GM06990 (cell line): ENCODE measurements around the gene TMEM201.

Experiments
- DNase-seq: peaks from one replicate; pipeline ENCODE4 v3.0.0-alpha.2; 2011; ENCODE audit not compliant: insufficient read length; ENCODE audit errors: extremely low read depth
- H3K27me3 ChIP-seq: replicated peaks from 2 replicates; pipeline ENCODE4 v1.6.0; 2011; ENCODE audit warnings: low read length; ENCODE audit not compliant: control insufficient read depth, insufficient read depth
- H3K36me3 ChIP-seq: 2 replicates; pipeline ENCODE4 v1.5.1; 2011; ENCODE audit warnings: low read length; ENCODE audit not compliant: control insufficient read depth, insufficient read depth
- H3K4me3 ChIP-seq: replicated peaks from 2 replicates; pipeline ENCODE4 v1.5.1; 2011; ENCODE audit warnings: low read depth, mild to moderate bottlenecking, control low read depth, low read length
- TF ChIP-seq, protein P1 (sequence below): IDR thresholded peaks from 2 replicates; pipeline ENCODE4 v1.5.1; 2011; ENCODE audit warnings: low read length, control low read depth, mild to moderate bottlenecking, inconsistent platforms; ENCODE audit not compliant: insufficient read depth, poor library complexity, severe bottlenecking

Gene TMEM201

DNA sequence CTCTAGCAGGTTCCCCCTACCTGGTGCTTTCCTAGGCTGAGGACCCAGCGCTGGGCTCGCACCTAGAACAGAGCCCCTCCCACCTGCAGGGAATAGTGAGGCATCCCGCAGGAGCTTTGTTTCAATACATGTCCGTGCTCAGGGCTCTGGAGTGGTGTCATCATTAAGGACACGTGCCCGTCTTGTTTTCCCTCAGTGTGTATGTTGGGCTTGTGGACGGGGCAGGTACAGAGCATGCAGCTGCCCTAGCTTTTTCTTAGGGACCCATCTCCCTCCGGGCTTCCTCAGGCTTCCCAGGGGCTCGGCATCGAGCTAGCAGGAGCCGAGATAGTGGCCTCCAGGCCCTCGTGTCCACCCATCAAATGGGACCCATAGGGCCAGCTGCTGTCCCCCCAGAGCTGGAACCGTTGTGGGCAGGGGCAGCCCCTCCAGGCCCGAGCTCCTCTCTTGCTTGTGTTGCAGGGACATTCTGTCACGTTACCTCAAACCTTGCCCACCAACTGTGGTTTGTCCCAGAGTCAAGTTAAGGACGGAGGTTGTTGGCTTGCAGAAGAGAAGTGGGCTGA is 3.9 kb downstream of the TMEM201 start:
- Histone ChIP-seq H3K27me3 (no peaks in the 10 kb centered on the region), H3K4me3 (no peak overlapping the region), H3K36me3 (peaks cover 5% of the 10 kb centered on the region)
- TF ChIP-seq, protein P1, sequence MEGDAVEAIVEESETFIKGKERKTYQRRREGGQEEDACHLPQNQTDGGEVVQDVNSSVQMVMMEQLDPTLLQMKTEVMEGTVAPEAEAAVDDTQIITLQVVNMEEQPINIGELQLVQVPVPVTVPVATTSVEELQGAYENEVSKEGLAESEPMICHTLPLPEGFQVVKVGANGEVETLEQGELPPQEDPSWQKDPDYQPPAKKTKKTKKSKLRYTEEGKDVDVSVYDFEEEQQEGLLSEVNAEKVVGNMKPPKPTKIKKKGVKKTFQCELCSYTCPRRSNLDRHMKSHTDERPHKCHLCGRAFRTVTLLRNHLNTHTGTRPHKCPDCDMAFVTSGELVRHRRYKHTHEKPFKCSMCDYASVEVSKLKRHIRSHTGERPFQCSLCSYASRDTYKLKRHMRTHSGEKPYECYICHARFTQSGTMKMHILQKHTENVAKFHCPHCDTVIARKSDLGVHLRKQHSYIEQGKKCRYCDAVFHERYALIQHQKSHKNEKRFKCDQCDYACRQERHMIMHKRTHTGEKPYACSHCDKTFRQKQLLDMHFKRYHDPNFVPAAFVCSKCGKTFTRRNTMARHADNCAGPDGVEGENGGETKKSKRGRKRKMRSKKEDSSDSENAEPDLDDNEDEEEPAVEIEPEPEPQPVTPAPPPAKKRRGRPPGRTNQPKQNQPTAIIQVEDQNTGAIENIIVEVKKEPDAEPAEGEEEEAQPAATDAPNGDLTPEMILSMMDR = no peak
- DNase-seq = no peak

DNA sequence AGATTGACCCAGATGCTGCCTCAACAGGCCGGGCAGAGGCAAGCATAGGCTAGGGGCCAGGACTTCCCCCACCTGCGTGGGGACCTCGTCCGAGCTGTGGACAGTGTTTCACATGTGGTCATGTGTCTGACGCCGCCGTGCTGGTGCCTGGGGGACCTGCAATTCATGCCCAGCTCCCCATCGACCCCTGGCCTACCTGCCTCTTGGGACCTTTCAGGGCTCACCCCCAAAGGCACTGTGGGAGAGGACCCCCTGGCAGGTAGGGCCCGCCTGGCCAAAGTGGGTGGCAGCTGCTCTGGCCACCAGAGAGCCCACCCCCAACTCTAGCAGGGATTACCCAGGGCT is 4.4 kb downstream of the TMEM201 start:
- Histone ChIP-seq H3K27me3 (no peaks in the 10 kb centered on the region), H3K36me3 (peaks cover 9% of the 10 kb centered on the region), H3K4me3 (no peak overlapping the region)
- DNase-seq = no peak
- TF ChIP-seq, protein P1 = no peak

- Histone ChIP-seq H3K36me3 (peaks cover 12% of the 10 kb centered on the region), H3K4me3 (no peak overlapping the region; the same call in 1 of the 2 replicates), H3K27me3 (no peaks in the 10 kb centered on the region)
- peak; percentile 65 for DNase-seq
- TF ChIP-seq, protein P1 = no peak
Observed at GRCh38 chr1:9593492-9594465, 5.1 kb downstream of the TMEM201 start.

DNA sequence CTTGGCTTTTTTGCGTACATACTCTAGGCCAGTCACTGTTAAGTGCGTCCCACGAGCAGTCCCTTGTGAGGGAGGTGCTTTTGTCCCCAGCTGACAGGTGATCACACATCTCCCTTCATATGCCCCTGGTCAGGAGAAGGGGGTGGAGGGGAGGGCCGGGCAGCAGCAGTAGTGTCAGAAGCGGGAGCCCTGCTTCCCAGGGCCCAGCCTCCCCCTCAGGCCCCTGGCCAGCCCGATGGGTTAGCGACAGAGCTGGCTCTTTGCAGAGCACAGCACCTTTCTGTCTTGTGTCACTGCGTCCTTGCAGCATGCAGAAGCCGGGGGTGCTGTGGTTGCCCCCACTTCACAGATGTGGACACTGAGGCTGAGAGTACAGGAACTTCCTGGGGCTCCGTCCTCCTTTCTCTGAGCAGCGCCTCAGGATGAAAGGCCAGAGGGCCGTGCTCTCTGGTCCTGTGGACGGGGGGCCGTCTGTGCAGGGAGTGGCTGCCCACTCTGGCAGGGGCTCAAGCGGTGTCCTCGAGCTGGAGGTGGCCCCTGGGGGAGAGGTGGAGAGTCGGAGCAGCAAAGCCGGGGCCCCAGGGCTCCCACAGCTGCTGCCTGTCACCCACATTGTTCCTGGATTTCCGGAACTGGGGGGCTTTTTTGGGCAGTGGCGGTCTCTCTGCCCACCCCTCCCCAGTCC is 5.9 kb downstream of the TMEM201 start:
- DNase-seq = no peak
- no peaks in the 10 kb centered on the region for H3K27me3 ChIP-seq
- H3K4me3 ChIP-seq = no peak overlapping the region
- TF ChIP-seq, protein P1 = no peak
- peaks cover 12% of the 10 kb centered on the region for H3K36me3 ChIP-seq

GRCh38 chr1:9595156-9595967 is 6.7 kb downstream of the TMEM201 start:
- DNase-seq = no peak
- H3K36me3 ChIP-seq = peaks cover 16% of the 10 kb centered on the region
- TF ChIP-seq, protein P1 = no peak

More at GRCh38 chr1:9595156-9595967, 6.7 kb downstream of the TMEM201 start:
- no peaks in the 10 kb centered on the region for H3K27me3 ChIP-seq
- H3K4me3 ChIP-seq = no peak overlapping the region
